ENCODE measurements around the gene PIGS. TPM values are rescaled to one million over a fixed set of nuclear protein-coding genes. Genes with fewer than 3 reads are reported as not detected.

Gene PIGS
- total RNA-seq (ENCODE audit: unreplicated experiment): 63.1 TPM
- long read RNA-seq, transcript PIGS-202 (12 exons, 2,877 nt): major isoform, 10 of 28 reads
- long read RNA-seq, partial matches to known transcripts: 15 of 28 reads
- long read RNA-seq, other reads (novel, unspliced or antisense): 0 of 28 reads

- peaks cover 10% of the 10 kb centered on the region for H3K9me3 Mint-ChIP-seq (ENCODE audit: unreplicated experiment)
- DNase-seq: peak; percentile 98
- no peak for TF ChIP-seq CTCF (IDR thresholded peaks at IDR 0.05; ENCODE audit: partially characterized antibody, unreplicated experiment)
- no peaks in the 10 kb centered on the region for H3K36me3 Mint-ChIP-seq (ENCODE audit: unreplicated experiment)
- H3K4me1 Mint-ChIP-seq (ENCODE audit: low read depth, unreplicated experiment): peaks cover 8% of the 10 kb centered on the region
- peak within 1 kb of the TSS; percentile 99 for H3K4me3 Mint-ChIP-seq (ENCODE audit: unreplicated experiment)
- H3K27ac Mint-ChIP-seq (ENCODE audit: unreplicated experiment): peak within 1 kb of the TSS; percentile 87
- peaks cover 4% of the 10 kb centered on the region for H3K27me3 Mint-ChIP-seq (ENCODE audit: unreplicated experiment)
Measured at GRCh38 chr17:28571361-28572122, at the start of gene PIGS. Gene PIGS (minus strand): TSS chr17:28571524. CDS start chr17:28571496, 28 bp downstream.

DNA sequence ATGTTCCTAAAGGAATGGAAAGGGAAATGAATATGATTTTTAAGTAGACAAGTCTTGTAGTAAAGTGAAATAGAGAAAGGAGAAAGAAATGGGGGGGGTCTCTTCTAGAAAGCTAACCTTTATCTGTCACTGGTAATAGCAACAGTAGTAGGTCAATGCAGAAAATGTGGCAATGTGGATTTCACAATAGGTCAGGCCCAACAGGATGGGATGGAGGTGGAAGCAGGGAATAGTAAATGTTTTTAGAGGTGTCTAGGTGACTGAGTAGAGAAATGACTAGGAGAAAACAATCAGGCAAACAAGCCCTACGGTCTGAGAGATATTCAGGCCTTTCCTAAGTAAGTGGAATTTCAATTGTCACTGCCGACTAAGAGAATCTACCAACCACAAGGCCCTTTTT lies 48.7 kb upstream of the PIGS start:
- H3K4me3 Mint-ChIP-seq (ENCODE audit: unreplicated experiment): no peak overlapping the region
- H3K27me3 Mint-ChIP-seq (ENCODE audit: unreplicated experiment): no peaks in the 10 kb centered on the region
- no peaks in the 10 kb centered on the region for H3K36me3 Mint-ChIP-seq (ENCODE audit: unreplicated experiment)
- no peaks in the 10 kb centered on the region for H3K4me1 Mint-ChIP-seq (ENCODE audit: low read depth, unreplicated experiment)
- no peak overlapping the region for H3K27ac Mint-ChIP-seq (ENCODE audit: unreplicated experiment)
- no peak for DNase-seq
- TF ChIP-seq CTCF (IDR thresholded peaks at IDR 0.05; ENCODE audit: partially characterized antibody, unreplicated experiment): no peak
- peaks cover 3% of the 10 kb centered on the region for H3K9me3 Mint-ChIP-seq (ENCODE audit: unreplicated experiment)

DNA sequence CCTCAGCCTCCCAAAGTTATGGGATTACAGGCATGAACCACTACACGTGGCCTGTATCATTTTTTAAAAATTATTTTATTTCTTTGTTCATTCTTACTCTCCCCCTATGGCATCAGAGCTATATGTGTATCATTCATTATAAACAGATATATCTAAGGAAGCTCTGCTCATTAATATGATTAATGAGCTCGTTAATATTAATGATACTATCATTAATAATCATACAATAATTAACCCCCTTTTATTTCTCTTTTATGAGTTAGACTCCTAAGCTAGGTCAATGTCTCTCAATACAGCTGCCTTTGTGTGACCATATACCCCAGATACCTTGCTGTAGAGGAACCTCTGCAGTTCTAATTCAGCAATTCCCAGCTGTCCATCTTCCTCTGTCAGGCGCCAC lies 47.1 kb upstream of the PIGS start:
- H3K36me3 Mint-ChIP-seq (ENCODE audit: unreplicated experiment): no peaks in the 10 kb centered on the region
- no peaks in the 10 kb centered on the region for H3K27me3 Mint-ChIP-seq (ENCODE audit: unreplicated experiment)
- H3K4me3 Mint-ChIP-seq (ENCODE audit: unreplicated experiment): no peak overlapping the region
- H3K27ac Mint-ChIP-seq (ENCODE audit: unreplicated experiment): no peak overlapping the region
- H3K4me1 Mint-ChIP-seq (ENCODE audit: low read depth, unreplicated experiment): no peaks in the 10 kb centered on the region
- TF ChIP-seq CTCF (IDR thresholded peaks at IDR 0.05; ENCODE audit: partially characterized antibody, unreplicated experiment): no peak
- peaks cover 3% of the 10 kb centered on the region for H3K9me3 Mint-ChIP-seq (ENCODE audit: unreplicated experiment)
- DNase-seq: no peak

DNA sequence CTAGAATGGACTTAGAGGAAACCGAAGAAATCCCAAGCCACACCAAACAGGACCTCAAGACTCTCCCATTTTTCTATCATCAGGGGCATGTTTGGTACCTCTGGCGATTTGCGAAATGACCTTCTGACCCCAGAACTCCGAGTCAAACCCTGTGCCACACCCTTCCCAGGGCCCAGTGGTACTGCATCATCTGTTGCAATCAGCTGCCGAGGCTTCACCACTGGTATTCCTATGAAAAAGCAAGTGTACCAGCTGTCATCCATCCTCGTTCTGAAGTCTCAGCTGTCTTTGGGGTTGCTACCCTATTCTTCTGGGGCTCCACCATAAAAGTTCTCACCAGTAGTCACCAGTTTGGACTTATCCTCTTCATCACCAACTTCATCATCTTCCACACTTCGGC lies 45.0 kb upstream of the PIGS start:
- Mint-ChIP-seq H3K36me3 (ENCODE audit: unreplicated experiment) (no peaks in the 10 kb centered on the region), H3K9me3 (ENCODE audit: unreplicated experiment) (peaks cover 3% of the 10 kb centered on the region), H3K4me1 (ENCODE audit: low read depth, unreplicated experiment) (peaks cover 3% of the 10 kb centered on the region), H3K4me3 (ENCODE audit: unreplicated experiment) (no peak overlapping the region), H3K27me3 (ENCODE audit: unreplicated experiment) (peaks cover 2% of the 10 kb centered on the region), H3K27ac (ENCODE audit: unreplicated experiment) (no peak overlapping the region)
- no peak for DNase-seq
- TF ChIP-seq CTCF (IDR thresholded peaks at IDR 0.05; ENCODE audit: partially characterized antibody, unreplicated experiment): no peak

DNA sequence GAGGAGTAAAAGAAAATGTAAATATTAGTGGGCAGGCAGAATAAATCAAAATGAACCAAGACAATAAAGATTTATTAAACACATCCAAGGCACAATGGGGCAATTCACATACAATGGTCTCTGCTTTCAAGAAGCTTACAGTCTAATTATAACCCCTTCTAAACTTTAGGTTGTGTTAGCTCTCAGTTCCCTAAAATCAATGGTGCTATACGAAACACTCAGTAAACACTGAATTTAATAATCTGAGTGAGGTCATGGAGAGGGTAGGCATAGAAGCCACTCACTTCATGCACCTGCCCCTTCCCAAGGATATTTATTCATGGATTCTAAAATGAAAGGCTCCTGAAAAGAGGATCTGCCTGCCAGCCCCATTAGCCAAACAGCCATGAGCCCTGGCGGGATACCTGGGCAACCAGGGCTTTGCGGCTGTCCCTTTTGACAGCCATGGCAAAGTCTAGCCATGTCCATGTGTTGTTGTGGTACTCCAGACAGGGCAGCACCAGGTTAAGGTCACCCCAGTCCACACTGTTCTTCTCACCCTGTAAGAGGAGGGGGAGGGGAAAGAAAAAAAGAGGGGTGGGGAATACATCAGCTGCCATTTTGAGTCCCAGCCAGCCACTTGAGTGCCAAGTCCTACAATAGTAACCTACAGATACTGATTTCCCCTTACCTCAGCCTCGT lies 44.1 kb upstream of the PIGS start:
- H3K36me3 Mint-ChIP-seq (ENCODE audit: unreplicated experiment): peaks cover 4% of the 10 kb centered on the region
- DNase-seq: no peak
- peaks cover 3% of the 10 kb centered on the region for H3K9me3 Mint-ChIP-seq (ENCODE audit: unreplicated experiment)
- no peak for TF ChIP-seq CTCF (IDR thresholded peaks at IDR 0.05; ENCODE audit: partially characterized antibody, unreplicated experiment)
- peaks cover 3% of the 10 kb centered on the region for H3K27me3 Mint-ChIP-seq (ENCODE audit: unreplicated experiment)
- H3K27ac Mint-ChIP-seq (ENCODE audit: unreplicated experiment): no peak overlapping the region
- H3K4me1 Mint-ChIP-seq (ENCODE audit: low read depth, unreplicated experiment): peaks cover 3% of the 10 kb centered on the region
- H3K4me3 Mint-ChIP-seq (ENCODE audit: unreplicated experiment): no peak overlapping the region
